HG02870 (cell line): ENCODE data around the gene SACS.
A peak's percentile ranks its signal among the peaks of the same experiment; 100 is the strongest.
"Not testable (repeated sequence)": the region's sequence is repeated elsewhere in the genome, so short reads cannot be mapped to it uniquely, and the experiment has no call there.

Source experiments
- ATAC-seq: cut with Tn5 transposase; IDR thresholded peaks from one replicate; pipeline ENCODE4 v1.9.1; 2021; ENCODE audit warnings: mild to moderate bottlenecking, moderate library complexity; ENCODE audit not compliant: unreplicated experiment

Gene SACS

DNA sequence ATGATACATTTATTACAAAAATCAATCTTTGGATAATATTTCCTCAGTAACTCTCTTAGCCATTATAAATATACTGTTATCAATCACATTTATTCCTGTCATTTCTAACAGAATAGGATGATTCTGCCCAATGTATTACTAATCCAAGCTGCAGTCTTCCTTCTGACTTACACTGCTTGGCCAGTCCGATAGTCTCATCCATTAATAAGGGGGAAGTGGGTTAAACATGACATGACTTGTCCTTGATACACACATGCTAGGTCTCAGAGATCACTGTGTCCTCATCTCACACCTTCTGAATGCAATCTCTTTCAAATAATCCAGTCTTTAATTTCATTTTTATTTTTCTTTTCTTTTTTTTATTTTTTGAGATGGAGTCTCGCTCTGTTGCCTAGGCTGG lies 18.8 kb downstream of the SACS start:
- no peak for ATAC-seq

GRCh38 chr13:23411706-23412105 lies 21.8 kb downstream of the SACS start:
- no peak for ATAC-seq

GRCh38 chr13:23411220-23411619 lies 22.3 kb downstream of the SACS start:
- no peak for ATAC-seq

- ATAC-seq = no peak
Measured at GRCh38 chr13:23408026-23408425, 25.5 kb downstream of the SACS start.

GRCh38 chr13:23401156-23401555 lies 32.3 kb downstream of the SACS start:
- ATAC-seq = not testable (repeated sequence)

- ATAC-seq = no peak
Measured at GRCh38 chr13:23399347-23399746, 34.2 kb downstream of the SACS start.

GRCh38 chr13:23394821-23395220 lies 38.7 kb downstream of the SACS start:
- no peak for ATAC-seq

DNA sequence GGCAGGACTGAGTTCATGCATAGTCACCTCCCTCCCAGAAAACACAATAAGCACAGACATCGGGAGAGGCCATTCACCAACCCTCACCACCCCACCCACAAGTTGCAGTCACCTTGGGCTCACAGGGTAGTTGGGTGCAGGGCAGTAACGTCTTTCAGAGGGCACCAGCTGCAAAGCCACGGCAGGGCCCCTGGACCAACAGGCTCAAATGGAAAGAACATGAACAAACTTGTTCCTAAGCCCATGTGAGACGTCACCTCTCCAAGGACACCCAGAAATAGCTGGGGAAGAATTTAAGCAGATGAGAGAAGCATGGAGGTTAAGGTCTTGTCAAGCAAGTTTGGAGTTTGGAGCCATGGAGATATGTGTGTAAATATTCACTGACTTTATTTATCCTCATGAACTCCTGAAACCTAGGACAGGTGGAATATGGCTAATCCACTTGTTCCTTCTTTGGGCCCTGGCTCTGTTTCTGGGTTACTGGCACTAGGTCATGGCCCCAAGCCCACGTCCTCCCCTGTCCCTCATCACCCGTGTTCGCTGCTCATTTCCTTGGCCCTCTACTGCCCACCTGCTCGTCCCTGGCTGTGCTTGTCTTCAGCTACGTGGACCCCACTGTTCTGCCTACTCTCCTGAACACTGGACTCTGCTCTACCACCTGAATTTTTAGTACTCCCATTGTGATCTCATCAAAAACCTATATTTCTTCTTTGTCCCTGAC lies 40.4 kb downstream of the SACS start:
- ATAC-seq = no peak

GRCh38 chr13:23392313-23392712 lies 41.2 kb downstream of the SACS start:
- ATAC-seq = no peak

DNA sequence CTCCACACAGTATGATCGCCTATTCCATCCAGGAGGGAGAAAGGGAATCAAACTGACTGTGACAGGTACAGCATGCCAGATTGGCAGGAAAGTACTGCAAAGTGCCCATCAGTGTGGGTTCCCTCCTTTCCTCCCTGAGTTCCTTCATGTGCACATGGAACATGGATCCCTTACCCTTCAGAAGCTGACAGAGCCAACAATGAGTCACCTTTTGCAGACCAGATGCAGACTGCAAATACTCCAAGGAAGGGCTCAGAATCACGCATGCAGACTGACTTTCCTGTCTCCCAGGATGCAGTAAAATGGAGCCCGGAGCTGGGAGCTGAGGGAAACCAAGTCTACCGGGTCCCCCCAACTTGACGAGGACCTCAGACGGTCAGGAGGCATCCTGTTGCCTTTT lies 41.8 kb downstream of the SACS start:
- no peak for ATAC-seq

- ATAC-seq = peak; percentile 65
Measured at GRCh38 chr13:23386533-23386932, 47.0 kb downstream of the SACS start.

- no peak for ATAC-seq
Measured at GRCh38 chr13:23385931-23386330, 47.6 kb downstream of the SACS start.

DNA sequence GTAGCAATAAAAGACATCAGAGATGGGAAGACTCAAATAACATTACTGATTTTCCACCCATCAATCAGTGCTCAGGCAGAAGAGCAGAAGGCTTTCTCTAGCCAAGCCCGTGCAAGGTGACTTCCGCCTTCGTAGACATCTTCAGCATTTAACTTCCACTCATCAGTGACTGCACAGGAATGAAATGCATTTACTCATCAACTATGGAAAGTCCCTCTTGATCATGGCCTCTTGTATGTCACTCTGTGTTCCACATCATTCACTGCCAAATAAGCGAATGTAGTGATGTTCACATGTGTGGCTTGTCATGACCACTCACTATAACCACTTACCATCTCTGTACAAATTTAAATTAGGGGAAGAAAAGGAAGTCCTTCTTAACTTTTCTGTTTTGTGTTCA lies 49.4 kb downstream of the SACS start:
- ATAC-seq = peak; percentile 83

GRCh38 chr13:23383151-23383550 lies 50.4 kb downstream of the SACS start:
- no peak for ATAC-seq

GRCh38 chr13:23381866-23382265 lies 51.6 kb downstream of the SACS start:
- ATAC-seq = no peak

DNA sequence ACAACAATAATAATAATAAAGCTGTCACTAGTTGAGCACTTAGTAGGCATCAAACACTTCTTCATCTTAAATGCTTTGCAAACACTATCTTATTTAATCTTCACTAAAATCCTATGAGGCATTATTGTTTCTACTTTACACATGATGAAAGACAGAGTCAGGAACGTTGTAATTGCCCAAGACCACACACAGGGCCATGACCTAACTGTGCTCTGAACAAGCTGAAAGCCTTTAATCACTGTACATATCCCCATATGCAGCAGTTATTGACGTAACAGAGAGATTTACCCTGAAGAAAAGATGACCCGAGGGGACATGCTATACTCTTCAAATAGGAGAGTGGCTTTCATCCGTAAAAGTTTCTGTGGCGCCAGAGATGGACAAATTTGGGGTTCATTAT lies 53.0 kb downstream of the SACS start:
- ATAC-seq = no peak

- peak; percentile 22 for ATAC-seq
Measured at GRCh38 chr13:23377983-23378632, 55.4 kb downstream of the SACS start.

DNA sequence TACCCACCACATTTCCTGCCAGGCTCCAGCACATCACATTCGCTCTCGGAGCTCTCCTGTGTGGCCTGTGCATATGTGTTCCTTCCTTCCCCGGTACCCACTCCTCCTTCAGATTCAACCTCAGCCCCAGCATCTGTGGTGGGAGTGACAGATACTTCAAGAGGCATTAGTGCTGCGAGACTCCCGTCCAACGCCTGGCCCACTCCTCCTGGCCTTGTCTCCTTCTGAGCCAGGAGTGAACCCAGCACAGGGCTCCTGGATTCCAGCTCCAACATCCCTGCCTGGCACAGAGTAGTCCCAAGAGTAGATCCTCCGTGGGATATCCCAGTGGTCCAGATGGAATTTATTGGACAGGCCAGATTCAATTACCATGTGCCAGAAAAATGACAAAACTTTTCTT lies 55.9 kb downstream of the SACS start:
- ATAC-seq = no peak

DNA sequence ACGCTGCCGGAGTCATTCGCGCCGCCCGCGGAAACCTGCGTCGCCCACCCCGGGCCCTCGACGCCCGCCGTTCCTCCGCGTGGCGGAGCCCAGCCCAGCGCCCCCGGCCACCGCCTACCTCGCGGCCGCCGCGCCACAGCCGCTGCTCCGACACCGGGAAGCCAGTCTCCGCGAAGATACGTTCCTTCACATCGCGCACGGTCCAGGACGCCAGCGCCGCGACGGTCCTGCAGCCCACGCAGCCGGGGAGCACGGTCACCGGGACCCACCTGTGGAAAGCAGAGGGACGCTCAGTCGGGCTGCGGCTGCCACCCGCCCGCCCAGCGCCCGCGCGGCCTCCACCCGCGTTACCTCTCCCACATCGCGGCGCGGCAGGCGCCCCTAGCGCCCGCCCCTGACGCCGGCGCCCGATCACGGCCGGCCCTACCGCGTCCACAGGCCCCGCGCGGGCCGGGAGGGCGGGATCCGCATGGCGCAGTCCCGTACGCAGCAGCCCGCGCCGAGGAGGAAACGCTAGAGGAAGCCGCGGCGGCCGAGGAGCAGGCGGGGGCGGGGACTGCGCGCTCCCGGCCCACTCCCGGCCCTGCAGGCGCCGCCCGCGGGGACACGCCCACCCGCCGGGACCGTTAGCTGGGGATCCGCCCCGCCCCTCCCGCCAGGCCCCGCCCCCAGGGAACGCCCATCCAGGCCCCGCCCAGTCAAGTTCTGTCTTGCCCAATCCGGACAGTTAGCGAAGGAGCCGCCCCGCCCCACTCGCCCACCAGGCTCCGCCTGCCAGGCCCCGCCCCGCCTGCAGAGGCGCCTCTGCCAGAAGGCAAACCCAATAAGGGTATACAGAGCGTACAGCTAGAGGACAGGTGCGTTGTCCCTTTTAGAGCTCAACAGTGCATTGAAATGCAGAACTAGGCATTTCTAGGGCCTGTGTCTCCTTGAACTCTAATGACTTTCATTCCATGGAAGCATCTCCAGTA lies 58.2 kb downstream of the SACS start:
- peak; percentile 80 for ATAC-seq

GRCh38 chr13:23372264-23372906 lies 61.1 kb downstream of the SACS start:
- no peak for ATAC-seq

GRCh38 chr13:23367907-23368306 lies 65.6 kb downstream of the SACS start:
- ATAC-seq = no peak
